A549 treated with AZD9567 at 1 μM for 4 hours (cell line): Measurements from ENCODE around the gene ALS2CL. TPM values are rescaled to one million over a fixed set of nuclear protein-coding genes. Genes with fewer than 3 reads are reported as not detected.

ENCODE experiments used
- total RNA-seq: library from RNA; stranded (reverse); fragments of 200-300 nt; extraction: Qiagen RNA extraction; gene quantifications from 5 replicates; pipeline ENCODE4 v1.2.3, GENCODE V29; 2022; ENCODE audit not compliant: insufficient read depth

ALS2CL gene, protein sequence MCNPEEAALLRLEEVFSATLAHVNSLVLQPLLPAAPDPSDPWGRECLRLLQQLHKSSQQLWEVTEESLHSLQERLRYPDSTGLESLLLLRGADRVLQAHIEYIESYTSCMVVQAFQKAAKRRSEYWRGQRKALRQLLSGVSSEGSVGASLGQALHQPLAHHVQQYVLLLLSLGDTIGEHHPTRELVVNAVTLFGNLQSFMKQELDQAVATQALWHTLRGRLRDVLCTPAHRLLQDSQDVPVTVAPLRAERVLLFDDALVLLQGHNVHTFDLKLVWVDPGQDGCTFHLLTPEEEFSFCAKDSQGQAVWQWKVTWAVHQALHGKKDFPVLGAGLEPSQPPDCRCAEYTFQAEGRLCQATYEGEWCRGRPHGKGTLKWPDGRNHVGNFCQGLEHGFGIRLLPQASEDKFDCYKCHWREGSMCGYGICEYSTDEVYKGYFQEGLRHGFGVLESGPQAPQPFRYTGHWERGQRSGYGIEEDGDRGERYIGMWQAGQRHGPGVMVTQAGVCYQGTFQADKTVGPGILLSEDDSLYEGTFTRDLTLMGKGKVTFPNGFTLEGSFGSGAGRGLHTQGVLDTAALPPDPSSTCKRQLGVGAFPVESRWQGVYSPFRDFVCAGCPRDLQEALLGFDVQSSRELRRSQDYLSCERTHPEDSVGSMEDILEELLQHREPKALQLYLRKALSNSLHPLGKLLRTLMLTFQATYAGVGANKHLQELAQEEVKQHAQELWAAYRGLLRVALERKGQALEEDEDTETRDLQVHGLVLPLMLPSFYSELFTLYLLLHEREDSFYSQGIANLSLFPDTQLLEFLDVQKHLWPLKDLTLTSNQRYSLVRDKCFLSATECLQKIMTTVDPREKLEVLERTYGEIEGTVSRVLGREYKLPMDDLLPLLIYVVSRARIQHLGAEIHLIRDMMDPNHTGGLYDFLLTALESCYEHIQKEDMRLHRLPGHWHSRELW
- 6.9 to 9.9 TPM (median 8.0 TPM) in 5 replicates for total RNA-seq

DNA sequence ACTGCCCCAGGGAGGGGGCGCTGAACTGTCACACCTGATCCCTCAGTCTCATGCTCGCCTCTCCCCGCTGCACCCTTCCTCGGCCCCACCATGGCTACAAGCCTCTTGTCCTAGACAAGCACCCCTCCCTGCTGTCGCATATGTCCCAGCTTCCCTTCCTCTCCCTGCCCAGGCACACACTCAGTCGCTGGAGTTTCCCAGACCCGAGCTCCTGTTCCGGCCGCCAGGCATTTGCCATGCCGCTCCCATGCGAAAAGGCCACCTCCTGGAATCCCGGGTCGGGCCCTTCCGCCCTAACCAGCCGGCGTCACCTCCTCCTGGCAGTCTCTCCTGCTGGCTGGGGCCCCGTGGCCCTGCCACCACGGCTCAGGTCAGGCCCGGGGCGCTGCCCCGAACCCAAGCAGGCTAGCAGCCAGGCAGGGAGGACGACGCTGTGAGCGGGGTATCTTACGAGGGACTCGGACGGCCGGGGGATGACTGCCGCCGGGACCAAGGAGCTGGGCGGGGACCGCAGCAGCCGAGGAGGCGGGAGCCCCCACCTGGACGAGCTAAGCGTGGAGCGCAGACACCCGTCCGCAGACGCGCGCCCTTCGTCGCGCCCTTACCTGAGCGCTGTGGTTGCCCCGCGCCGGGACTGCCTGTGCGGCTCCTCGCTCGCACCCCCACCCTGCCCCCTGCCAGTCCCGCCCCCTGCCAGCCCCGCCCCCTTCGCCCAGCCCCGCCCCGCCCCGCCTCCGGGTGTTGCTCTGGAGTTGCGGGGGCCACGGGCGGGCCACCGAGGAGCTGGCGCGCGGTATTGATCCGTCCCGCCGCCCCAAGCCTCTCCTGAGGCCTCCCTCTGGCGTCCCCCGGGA lies at the start of gene ALS2CL:
Gene ALS2CL, minus strand, starts transcription at position 642 of the 854 bp plus-strand sequence. CDS start 4,239 bp downstream, outside the sequence.

DNA sequence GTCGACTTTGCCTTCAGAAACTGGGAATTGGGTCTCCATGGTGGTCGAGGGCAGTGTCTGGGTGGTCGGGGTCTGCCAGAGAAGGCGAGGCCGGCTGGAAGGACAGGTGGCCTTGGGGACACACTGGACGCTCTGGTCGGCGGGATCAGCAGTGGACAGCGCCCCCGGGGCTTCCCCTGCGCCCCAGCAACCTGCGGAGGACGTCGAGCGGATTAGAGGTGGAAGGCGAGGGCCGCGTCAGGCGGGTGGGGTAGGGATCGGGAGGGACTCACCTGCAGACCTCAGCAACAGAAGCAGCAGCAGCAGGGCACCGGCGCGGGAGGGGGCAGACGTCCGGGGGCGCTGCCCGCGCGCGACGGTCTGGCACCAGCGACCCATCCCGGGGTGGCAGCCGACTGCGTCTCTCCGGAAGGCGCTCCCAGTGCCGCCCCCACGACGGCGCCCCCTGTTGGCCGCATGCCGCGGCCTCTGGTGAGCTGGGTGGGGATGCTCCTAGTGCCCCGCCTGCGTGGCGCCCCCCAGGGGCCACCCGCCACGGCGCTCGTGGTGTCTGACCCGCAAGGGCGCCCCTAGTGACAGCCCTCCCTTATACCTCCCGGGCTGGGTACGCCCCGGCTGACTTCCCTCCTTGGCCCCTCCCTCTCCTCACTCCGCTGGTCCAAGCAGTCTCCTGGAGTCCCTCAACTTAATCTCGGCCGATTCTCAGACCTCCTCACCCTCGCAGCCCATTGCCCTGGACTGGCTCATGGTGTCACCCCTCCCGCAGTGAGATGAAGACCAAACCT lies 24.2 kb upstream of the ALS2CL start, which contains the start of gene PRSS50:
Gene PRSS50, minus strand, starts transcription at position 423 of the 785 bp plus-strand sequence. Its CDS starts 45 bp downstream, at position 378.

DNA sequence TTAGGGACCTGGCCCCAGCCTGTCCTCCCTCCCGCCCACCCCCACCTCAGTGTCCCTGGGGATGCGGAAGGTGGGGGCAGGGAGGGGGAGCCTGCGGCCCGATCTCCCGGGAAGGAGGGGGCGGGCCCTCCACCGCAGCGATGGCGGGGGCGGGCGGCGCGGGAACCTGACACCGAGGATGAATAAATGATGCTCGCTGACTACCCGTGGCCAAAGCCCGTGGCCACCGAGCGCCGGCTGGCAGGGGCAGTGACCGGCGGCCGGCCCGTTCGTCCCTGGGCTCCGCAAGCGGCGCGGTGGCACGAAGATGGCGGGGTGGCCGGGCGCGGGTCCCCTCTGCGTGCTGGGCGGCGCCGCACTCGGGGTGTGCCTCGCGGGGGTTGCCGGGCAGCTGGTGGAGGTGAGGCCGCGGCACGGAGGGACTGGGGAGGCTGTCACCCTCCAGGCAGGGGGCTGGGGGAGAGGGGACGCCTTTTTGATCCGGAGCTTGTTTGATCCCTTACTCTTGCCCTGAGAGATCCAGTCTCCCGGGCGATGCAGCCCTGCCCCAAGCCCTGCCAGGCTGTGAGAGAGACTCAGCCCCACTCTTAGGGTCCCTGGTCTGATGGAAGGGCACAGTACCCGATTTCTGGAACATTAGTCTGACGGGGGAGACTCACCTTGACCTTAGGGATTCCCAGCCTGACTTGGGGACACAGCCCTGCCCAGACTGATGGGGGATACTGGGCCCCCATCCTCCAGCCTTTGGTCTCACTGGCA lies 7.9 kb upstream of the ALS2CL start, which contains the start of gene TMIE:
Gene TMIE, plus strand, starts transcription at position 212 of the 759 bp plus-strand sequence. Its CDS starts 96 bp downstream, at position 308.

Other genes starting within 250 kb of the ALS2CL start
- gene LTF, start 228.8 kb downstream of the ALS2CL start, total RNA-seq = 0.05 TPM in 1 of 5 replicates, not detected in the others
- not detected in 5 replicates for gene RTP3, start 195.7 kb downstream of the ALS2CL start, total RNA-seq
- 0.01 TPM in 1 of 5 replicates, not detected in the others for gene LRRC2, start 127.4 kb downstream of the ALS2CL start, total RNA-seq
- gene FAM240A, start 81.2 kb downstream of the ALS2CL start, total RNA-seq = not detected in 5 replicates
- 0.07 to 0.20 TPM (median 0.12 TPM) in 4 of 5 replicates, not detected in the other for gene TMIE, start 7.7 kb upstream of the ALS2CL start, total RNA-seq
- gene PRSS50, start 24.2 kb upstream of the ALS2CL start, total RNA-seq = not detected in 5 replicates
- gene MYL3, start 169.8 kb upstream of the ALS2CL start, total RNA-seq = not detected in 5 replicates
- 0.64 to 0.80 TPM (median 0.74 TPM) in 4 of 5 replicates, not detected in the other for gene PTH1R, start 184.0 kb upstream of the ALS2CL start, total RNA-seq